Gastrocnemius medialis (tissue), 4 donors: ENCODE results near the gene VAX1.

Experiments
- CTCF ChIP-seq, 5 experiments: fragments of 450-650 bp in 3 of 5; fragments of 200-600 bp in 2 of 5; sonication (generic) in 2 of 5; IDR thresholded peaks in 4 of 5; conservative IDR thresholded peaks in 1 of 5; 1 replicate in 4 of 5; 2 replicates in 1 of 5; pipeline ENCODE4 v1.5.1; 2016 to 2019; ENCODE audit warnings: antibody characterized with exemption in 5 of 5, mild to moderate bottlenecking in 3 of 5, moderate library complexity in 3 of 5
- POLR2A ChIP-seq, 2 donors: fragments of 450-650 bp; IDR thresholded peaks; one replicate each; pipeline ENCODE4 v1.6.1; 2017; ENCODE audit warnings: antibody characterized with exemption in 2 of 2, mild to moderate bottlenecking in 2 of 2, moderate library complexity in 2 of 2

DNA sequence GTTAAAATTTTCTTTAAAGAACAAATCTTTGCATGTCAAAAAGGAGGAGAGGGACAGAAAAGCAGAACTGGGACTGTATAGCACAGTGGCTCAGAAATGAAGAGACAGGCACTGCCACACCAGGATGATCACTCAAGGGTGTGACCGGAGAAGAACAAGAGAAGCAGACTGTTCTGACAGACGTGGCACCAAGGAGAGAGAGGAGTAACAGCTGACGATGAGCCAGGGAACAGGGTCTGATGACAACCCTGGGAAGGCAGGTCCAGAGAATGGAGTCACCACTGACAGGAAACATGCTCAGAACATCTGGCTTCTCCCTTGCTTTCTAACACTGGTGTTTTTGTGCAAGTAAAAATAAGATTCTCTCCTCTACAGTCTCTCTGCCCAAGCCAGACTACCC is 14.6 kb upstream of the VAX1 start:
- TF ChIP-seq POLR2A (IDR thresholded peaks at IDR 0.05) (no peak), CTCF (IDR thresholded peaks at IDR 0.05 in 4 of 5, conservative IDR thresholded peaks at IDR 0.05 in 1 of 5) (no peak)
